ENCODE measurements around the gene PTPRE. TPM values are rescaled to one million over a fixed set of nuclear protein-coding genes. Genes with fewer than 3 reads are reported as not detected.
A peak's percentile ranks its signal among the peaks of the same experiment; 100 is the strongest.

Gene PTPRE
- total RNA-seq, 6 experiments from 2014 or later, result 2.3 to 9.2 (median 2.7) TPM

- no peaks in the 10 kb centered on the region for H3K27me3 ChIP-seq
- peaks cover 0 to 6% (median 0%) of the 10 kb centered on the region in 4 donors for H3K9me3 ChIP-seq
- DNase-seq, result no peak
- intact Hi-C loops (cut with DNase I), result no loop called here
- ATAC-seq, result no peak
- H3K4me3 ChIP-seq, result no peak overlapping the region
- TF ChIP-seq CTCF (IDR thresholded peaks at IDR 0.05), result no peak
- TF ChIP-seq POLR2A (IDR thresholded peaks at IDR 0.05), result no peak
- WGBS (ENCODE audit: insufficient coverage, low coverage, low lambda C conversion rate, missing lambda C conversion rate), result 58% methylated on average over 14 of the region's 19 CpGs
- no peak overlapping the region for H3K27ac ChIP-seq
- no peaks in the 10 kb centered on the region for H3K4me1 ChIP-seq
- no peaks in the 10 kb centered on the region for H3K36me3 ChIP-seq
Measured at GRCh38 chr10:127983344-127984100, 76.6 kb downstream of the PTPRE start.

GRCh38 chr10:127984945-127985344, 78.0 kb downstream of the PTPRE start:
- 100% methylated on average over 1 of the region's 6 CpGs for WGBS (ENCODE audit: insufficient coverage, low coverage, low lambda C conversion rate, missing lambda C conversion rate)
- H3K27ac ChIP-seq, result no peak overlapping the region
- H3K4me1 ChIP-seq, result peaks cover 0 to 4% (median 0%) of the 10 kb centered on the region in 4 donors
- H3K4me3 ChIP-seq, result no peak overlapping the region
- ATAC-seq (no peak), DNase-seq (no peak)
- H3K36me3 ChIP-seq, result no peaks in the 10 kb centered on the region
- TF ChIP-seq POLR2A (IDR thresholded peaks at IDR 0.05) (no peak), CTCF (IDR thresholded peaks at IDR 0.05) (no peak)
- intact Hi-C loops (cut with DNase I), result no loop called here
- peaks cover 0 to 6% (median 0%) of the 10 kb centered on the region in 4 donors for H3K9me3 ChIP-seq
- no peaks in the 10 kb centered on the region for H3K27me3 ChIP-seq

DNA sequence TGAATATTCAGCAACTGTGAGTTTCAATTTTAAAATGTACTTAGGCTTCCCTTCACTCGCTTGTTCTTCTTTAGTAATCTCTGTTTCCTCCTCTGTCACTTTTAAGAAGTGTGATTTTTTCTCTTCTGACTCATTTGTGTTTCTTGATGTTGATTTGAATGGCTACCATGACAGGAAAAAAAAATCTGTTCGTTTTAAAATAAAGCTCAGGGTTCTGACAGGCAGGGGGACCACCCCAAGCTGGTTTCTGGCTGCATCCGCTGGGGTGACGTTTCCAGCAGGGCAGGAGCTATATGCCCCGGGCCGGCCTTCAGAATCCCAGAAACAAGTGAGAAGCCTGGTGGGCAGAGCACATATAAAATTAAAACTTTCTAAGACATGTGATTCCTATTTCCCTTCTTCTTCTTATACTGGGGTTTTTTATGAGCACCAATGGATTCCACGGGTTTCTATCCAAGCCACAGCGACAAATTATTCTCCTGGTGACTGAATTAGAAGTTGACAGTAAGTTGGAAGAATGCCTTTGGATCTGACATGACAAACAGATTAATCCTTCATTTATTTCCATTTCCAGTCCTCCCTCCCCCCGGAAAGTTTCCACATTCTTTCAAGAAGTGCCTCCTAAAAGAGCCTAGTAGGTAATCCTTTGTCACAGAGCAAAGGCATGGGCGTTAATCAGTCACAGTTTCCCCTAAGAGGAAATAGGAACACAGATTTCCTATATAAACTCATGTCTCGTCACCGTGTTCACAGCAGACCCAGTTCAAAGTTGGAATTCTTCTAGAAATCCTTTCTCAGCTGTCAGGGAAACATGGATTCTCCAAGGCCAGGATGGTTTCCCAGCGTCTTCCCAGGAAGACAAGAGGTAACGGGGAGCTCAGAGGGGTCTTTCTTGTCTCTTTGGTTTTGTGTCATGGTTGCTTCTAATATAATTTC, 79.9 kb downstream of the PTPRE start:
- intact Hi-C loops (cut with DNase I), result no loop called here
- Histone ChIP-seq H3K27ac (peak overlapping the region in 1 of 3 donors; percentile 11), H3K4me1 (peaks cover 0 to 9% (median 0%) of the 10 kb centered on the region in 4 donors), H3K4me3 (no peak overlapping the region), H3K27me3 (no peaks in the 10 kb centered on the region), H3K9me3 (no peaks in the 10 kb centered on the region), H3K36me3 (no peaks in the 10 kb centered on the region)
- ATAC-seq, result peak; percentile 19 to 59 (median 32)
- DNase-seq, result no peak
- TF ChIP-seq CTCF (IDR thresholded peaks at IDR 0.05) (no peak), POLR2A (IDR thresholded peaks at IDR 0.05) (no peak)
- 52% methylated on average over 10 of the region's 14 CpGs for whole genome bisulfite sequencing (ENCODE audit: insufficient coverage, low coverage, low lambda C conversion rate, missing lambda C conversion rate)

DNA sequence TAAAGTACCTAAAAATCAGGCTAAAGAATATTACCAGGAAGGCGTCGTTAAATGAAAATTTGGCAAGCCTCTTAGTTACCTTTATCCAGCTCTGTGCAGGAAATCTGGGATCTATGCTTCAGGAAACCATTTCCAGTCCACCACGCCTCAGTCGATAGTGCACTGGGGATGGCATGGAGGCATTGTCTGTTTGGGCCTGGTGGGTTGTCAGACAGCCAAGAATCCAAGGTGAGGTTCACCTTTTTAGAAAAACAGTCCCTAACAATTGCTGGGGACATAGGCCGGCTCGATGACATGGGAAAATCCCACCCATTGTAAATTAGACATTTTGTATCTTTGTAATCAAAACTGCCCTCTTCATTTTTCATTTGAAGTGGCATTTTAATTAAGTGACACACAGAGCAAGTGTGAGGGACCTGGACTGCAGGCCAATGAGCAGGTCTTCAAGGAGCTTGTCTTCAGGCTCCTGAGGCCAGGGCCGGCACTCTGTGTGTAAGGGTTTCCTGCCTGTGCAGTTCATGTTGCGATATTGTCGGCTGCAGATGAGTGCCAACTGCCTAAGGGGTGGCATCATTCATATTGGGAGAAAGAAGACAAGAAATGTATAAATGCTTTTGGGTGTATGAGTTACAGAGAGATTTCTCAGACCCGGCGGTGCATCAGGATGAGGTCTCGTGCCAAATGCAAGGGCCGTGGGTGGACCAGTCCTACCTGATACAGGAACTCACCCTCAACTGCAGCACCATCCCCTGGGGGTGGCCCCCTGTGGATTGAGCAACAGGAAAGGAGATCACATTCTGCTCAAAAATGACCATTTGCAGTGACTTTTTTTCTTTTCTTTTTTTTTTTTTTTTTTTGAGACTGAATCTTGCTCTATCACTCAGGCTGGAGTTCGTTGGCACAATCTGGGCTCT, 80.8 kb downstream of the PTPRE start:
- Histone ChIP-seq H3K9me3 (no peaks in the 10 kb centered on the region), H3K27ac (peak overlapping the region in 1 of 3 donors; percentile 11), H3K27me3 (no peaks in the 10 kb centered on the region), H3K36me3 (no peaks in the 10 kb centered on the region), H3K4me1 (peaks cover 0 to 9% (median 0%) of the 10 kb centered on the region in 4 donors), H3K4me3 (no peak overlapping the region)
- intact Hi-C loops (cut with DNase I), result no loop called here
- 64% methylated on average over 8 of the region's 14 CpGs for WGBS (ENCODE audit: insufficient coverage, low coverage, low lambda C conversion rate, missing lambda C conversion rate)
- ATAC-seq, result no peak
- TF ChIP-seq CTCF (IDR thresholded peaks at IDR 0.05) (no peak), POLR2A (IDR thresholded peaks at IDR 0.05) (no peak)
- DNase-seq, result no peak

Measured in right lobe of liver (tissue), 6 donors.